ENCODE data around the gene EMX2. TPM values are rescaled to one million over a fixed set of nuclear protein-coding genes. Genes with fewer than 3 reads are reported as not detected.

The EMX2 gene
- total RNA-seq, 1 experiment from 2014 or later: not detected

DNA sequence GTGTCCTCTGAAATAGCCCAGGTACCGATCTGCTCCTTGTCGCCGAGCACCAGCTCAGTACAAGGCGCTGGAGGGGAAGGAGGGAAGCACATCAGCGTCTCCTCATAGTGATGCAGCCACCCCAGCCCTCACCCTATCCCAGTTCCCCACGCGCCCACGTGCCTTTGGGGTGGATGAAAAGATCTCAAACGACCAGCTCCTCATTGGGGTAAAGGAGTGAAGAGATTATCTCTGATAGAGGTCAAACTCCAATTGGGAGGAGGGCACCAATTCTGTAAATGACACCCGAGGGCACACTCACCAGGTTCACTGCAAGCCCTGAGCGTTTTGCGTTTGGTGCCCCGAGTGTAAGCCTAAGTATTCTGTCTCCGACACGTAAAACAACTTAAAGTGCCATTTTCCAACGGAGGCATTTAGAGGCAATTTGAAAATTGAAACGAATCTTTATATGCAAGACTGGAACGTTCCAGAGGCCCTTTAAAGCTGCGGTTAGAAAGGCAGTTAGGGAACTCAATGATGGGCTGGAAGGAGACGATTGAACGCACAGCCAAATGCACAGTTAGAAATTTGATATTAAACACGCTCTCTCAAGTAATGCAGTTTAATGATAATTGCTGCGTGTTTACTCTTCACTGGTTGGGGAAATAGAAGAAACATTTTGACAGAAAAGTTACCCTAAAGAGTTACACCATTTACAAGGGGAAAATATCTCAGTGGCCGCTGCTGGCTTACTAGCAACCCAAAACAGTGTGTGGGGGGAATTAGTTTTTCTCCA is 8.9 kb upstream of the EMX2 start:
- H3K27me3 ChIP-seq (ENCODE audit: insufficient read depth, low read length): peaks cover 39% of the 10 kb centered on the region
- no peaks in the 10 kb centered on the region for H3K9me3 ChIP-seq (ENCODE audit: control insufficient read depth in 1 of 2, insufficient read depth in 1 of 2, low read depth in 1 of 2, low read length in 2 of 2)
- no peak for DNase-seq (ENCODE audit: low read depth, low spot score)
- CTCF ChIA-PET: no interaction called here
- no peak for ATAC-seq
- BruUV-seq (replicated peaks): no TSS peak
- no peak for TF ChIP-seq POLR2A (IDR thresholded peaks at IDR 0.05; ENCODE audit: borderline replicate concordance, extremely low read depth, insufficient read depth, insufficient read length)
- no peak for TF ChIP-seq ELF1 (IDR thresholded peaks at IDR 0.05; ENCODE audit: borderline replicate concordance, low read depth)
- TF ChIP-seq, protein P1, sequence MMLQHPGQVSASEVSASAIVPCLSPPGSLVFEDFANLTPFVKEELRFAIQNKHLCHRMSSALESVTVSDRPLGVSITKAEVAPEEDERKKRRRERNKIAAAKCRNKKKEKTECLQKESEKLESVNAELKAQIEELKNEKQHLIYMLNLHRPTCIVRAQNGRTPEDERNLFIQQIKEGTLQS (IDR thresholded peaks at IDR 0.05): no peak
- TF ChIP-seq, protein P2, sequence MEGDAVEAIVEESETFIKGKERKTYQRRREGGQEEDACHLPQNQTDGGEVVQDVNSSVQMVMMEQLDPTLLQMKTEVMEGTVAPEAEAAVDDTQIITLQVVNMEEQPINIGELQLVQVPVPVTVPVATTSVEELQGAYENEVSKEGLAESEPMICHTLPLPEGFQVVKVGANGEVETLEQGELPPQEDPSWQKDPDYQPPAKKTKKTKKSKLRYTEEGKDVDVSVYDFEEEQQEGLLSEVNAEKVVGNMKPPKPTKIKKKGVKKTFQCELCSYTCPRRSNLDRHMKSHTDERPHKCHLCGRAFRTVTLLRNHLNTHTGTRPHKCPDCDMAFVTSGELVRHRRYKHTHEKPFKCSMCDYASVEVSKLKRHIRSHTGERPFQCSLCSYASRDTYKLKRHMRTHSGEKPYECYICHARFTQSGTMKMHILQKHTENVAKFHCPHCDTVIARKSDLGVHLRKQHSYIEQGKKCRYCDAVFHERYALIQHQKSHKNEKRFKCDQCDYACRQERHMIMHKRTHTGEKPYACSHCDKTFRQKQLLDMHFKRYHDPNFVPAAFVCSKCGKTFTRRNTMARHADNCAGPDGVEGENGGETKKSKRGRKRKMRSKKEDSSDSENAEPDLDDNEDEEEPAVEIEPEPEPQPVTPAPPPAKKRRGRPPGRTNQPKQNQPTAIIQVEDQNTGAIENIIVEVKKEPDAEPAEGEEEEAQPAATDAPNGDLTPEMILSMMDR (IDR thresholded peaks at IDR 0.05 in 2 of 3, conservative IDR thresholded peaks at IDR 0.05 in 1 of 3; ENCODE audit: borderline replicate concordance in 1 of 3, insufficient read depth in 1 of 3, low read depth in 2 of 3, low read length in 2 of 3): no peak
- no peak for TF ChIP-seq CBX3 (IDR thresholded peaks at IDR 0.05; ENCODE audit: low read depth)
- TF ChIP-seq EZH2phosphoT487 (IDR thresholded peaks at IDR 0.05; ENCODE audit: borderline replicate concordance): no peak
- TF ChIP-seq CEBPB (IDR thresholded peaks at IDR 0.05; ENCODE audit: low read depth): no peak
- TF ChIP-seq EZH2 (IDR thresholded peaks at IDR 0.05): no peak
- no peak for TF ChIP-seq SP1 (IDR thresholded peaks at IDR 0.05; ENCODE audit: low read depth)
- TF ChIP-seq RAD21 (IDR thresholded peaks at IDR 0.05; ENCODE audit: low read depth): no peak
- TF ChIP-seq, protein P3, sequence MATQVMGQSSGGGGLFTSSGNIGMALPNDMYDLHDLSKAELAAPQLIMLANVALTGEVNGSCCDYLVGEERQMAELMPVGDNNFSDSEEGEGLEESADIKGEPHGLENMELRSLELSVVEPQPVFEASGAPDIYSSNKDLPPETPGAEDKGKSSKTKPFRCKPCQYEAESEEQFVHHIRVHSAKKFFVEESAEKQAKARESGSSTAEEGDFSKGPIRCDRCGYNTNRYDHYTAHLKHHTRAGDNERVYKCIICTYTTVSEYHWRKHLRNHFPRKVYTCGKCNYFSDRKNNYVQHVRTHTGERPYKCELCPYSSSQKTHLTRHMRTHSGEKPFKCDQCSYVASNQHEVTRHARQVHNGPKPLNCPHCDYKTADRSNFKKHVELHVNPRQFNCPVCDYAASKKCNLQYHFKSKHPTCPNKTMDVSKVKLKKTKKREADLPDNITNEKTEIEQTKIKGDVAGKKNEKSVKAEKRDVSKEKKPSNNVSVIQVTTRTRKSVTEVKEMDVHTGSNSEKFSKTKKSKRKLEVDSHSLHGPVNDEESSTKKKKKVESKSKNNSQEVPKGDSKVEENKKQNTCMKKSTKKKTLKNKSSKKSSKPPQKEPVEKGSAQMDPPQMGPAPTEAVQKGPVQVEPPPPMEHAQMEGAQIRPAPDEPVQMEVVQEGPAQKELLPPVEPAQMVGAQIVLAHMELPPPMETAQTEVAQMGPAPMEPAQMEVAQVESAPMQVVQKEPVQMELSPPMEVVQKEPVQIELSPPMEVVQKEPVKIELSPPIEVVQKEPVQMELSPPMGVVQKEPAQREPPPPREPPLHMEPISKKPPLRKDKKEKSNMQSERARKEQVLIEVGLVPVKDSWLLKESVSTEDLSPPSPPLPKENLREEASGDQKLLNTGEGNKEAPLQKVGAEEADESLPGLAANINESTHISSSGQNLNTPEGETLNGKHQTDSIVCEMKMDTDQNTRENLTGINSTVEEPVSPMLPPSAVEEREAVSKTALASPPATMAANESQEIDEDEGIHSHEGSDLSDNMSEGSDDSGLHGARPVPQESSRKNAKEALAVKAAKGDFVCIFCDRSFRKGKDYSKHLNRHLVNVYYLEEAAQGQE (IDR thresholded peaks at IDR 0.05; ENCODE audit: low read depth): no peak
- TF ChIP-seq JUND (IDR thresholded peaks at IDR 0.05): no peak
- no peak for TF ChIP-seq YY1 (IDR thresholded peaks at IDR 0.05; ENCODE audit: extremely low read depth, insufficient replicate concordance, low read depth, low read length)
- TF ChIP-seq SIN3A (IDR thresholded peaks at IDR 0.05; ENCODE audit: low read depth): no peak
- no peak for TF ChIP-seq ZNF274 (IDR thresholded peaks at IDR 0.05; ENCODE audit: low read depth, low read length)
- no peak for TF ChIP-seq SRF (IDR thresholded peaks at IDR 0.05; ENCODE audit: low read depth)
- H3K4me3 ChIP-seq (replicated peaks in 1 of 2; ENCODE audit: low read depth in 1 of 2, low read length in 2 of 2): no peak overlapping the region
- POLR2A ChIA-PET: no interaction called here
- H3K4me1 ChIP-seq (ENCODE audit: control insufficient read depth in 1 of 2, insufficient read depth in 2 of 2, low read length in 2 of 2): peaks cover 0 to 6% of the 10 kb centered on the region in 2 experiments; a peak in 1 of 4 replicates
- intact Hi-C loops (cut with micrococcal nuclease): loop anchor here (10.0 kb wide), 1 partner anchor 221 kb away; no protein-coding TSS in a partner anchor
- RAD21 ChIA-PET (ENCODE audit: low non-redundant PET in 1 of 2, low total read pairs in 2 of 2, uncharacterized antibody in 2 of 2, unreplicated experiment in 2 of 2): no interaction called here
- no peak overlapping the region for H3K27ac ChIP-seq (ENCODE audit: low read depth, low read length)
- H3K79me2 ChIP-seq (ENCODE audit: insufficient read depth, low read length): no peaks in the 10 kb centered on the region
- H3K36me3 ChIP-seq (ENCODE audit: control insufficient read depth in 1 of 2, insufficient read depth in 2 of 2, low read length in 2 of 2): no peaks in the 10 kb centered on the region
- H3K9ac ChIP-seq (ENCODE audit: low read length): no peak overlapping the region
- H3K4me2 ChIP-seq (ENCODE audit: low read length): no peak overlapping the region
- H4K20me1 ChIP-seq (ENCODE audit: insufficient read depth): no peaks in the 10 kb centered on the region
- no peak overlapping the region for H2AFZ ChIP-seq (ENCODE audit: low read depth, low read length, poor library complexity, severe bottlenecking)
- H3K9me2 ChIP-seq (ENCODE audit: insufficient read depth): no peaks in the 10 kb centered on the region
